Endothelial cell of umbilical vein (primary cell): ENCODE data around the gene GRIN3A. TPM values are rescaled to one million over a fixed set of nuclear protein-coding genes. Genes with fewer than 3 reads are reported as not detected.

Experiments used
- BruUV-seq: library from RNA; stranded (reverse); fragments of 400-500 nt; replicated peaks from 2 replicates; lab custom pipeline; 2021; lab: Mats Ljungman, UMichigan
- CTCF ChIA-PET: fragments of 300-600, 350-600 bp; sonication (Branson Sonifier 250); formaldehyde crosslinking; loops from one replicate; lab custom pipeline; 2021; ENCODE audit warnings: antibody characterized with exemption, inconsistent platforms; lab: Charles Lee
- POLR2A ChIA-PET: fragments of 300-600, 350-600 bp; sonication (Branson Sonifier 250); formaldehyde crosslinking; loops from one replicate; lab custom pipeline; 2021; ENCODE audit warnings: antibody characterized with exemption, inconsistent platforms; lab: Charles Lee
- DNase-seq: peaks from one replicate; pipeline ENCODE4 v3.0.0-alpha.2; 2011; ENCODE audit warnings: low read depth, low spot score
- FAIRE-seq: peaks from 2 replicates; lab custom pipeline; 2011; peaks lifted over from hg19 to GRCh38; lab: Jason Lieb, UNC
- H2AFZ ChIP-seq: 2 replicates; pipeline ENCODE4 v1.6.0; 2012; ENCODE audit warnings: low read depth, low read length, control low read depth, inconsistent platforms
- H3K27ac ChIP-seq: 2 replicates; pipeline ENCODE4 v1.5.1; 2011; ENCODE audit warnings: low read depth, mild to moderate bottlenecking, control low read depth, low read length, moderate library complexity; ENCODE audit not compliant: insufficient read depth
- H3K27me3 ChIP-seq, 2 experiments: 2 replicates each; pipeline versions ENCODE4 v1.6.0 to v1.6.1; 2011; ENCODE audit warnings: low read length in 2 of 2, mixed read lengths in 1 of 2; ENCODE audit not compliant: control insufficient read depth in 2 of 2, insufficient read depth in 2 of 2
- H3K36me3 ChIP-seq, 2 experiments: 2 replicates in 1 of 2; 3 replicates in 1 of 2; pipeline ENCODE4 v1.5.1; 2011; ENCODE audit warnings: low read length in 2 of 2, mild to moderate bottlenecking in 1 of 2, moderate library complexity in 1 of 2; ENCODE audit not compliant: control insufficient read depth in 2 of 2, insufficient read depth in 2 of 2; ENCODE audit errors: extremely low read depth in 1 of 2
- H3K4me1 ChIP-seq: 3 replicates; pipeline ENCODE4 v1.5.1; 2011; ENCODE audit warnings: mild to moderate bottlenecking, low read length; ENCODE audit not compliant: control insufficient read depth, insufficient read depth; ENCODE audit errors: extremely low read depth
- H3K4me2 ChIP-seq: 2 replicates; pipeline ENCODE4 v1.6.1; 2011; ENCODE audit warnings: low read length, control low read depth, mixed read lengths; ENCODE audit not compliant: insufficient read depth
- H3K4me3 ChIP-seq, 3 experiments: fragments of 200-600 bp in 1 of 3; sonication (generic), shearing (Covaris generic) in 1 of 3; replicated peaks in 1 of 3; 2 replicates each; pipeline ENCODE4 v1.5.1; 2011 to 2016; ENCODE audit warnings: control low read depth in 3 of 3, low read length in 3 of 3, mild to moderate bottlenecking in 2 of 3, inconsistent platforms in 1 of 3, low read depth in 1 of 3, moderate library complexity in 1 of 3; ENCODE audit not compliant: insufficient read depth in 1 of 3
- H3K79me2 ChIP-seq: 2 replicates; pipeline ENCODE4 v1.6.0; 2012; ENCODE audit warnings: low read length, inconsistent platforms; ENCODE audit not compliant: control insufficient read depth, insufficient read depth
- H3K9ac ChIP-seq: replicated peaks from 2 replicates; pipeline ENCODE3; 2011; ENCODE audit warnings: low read length, control low read depth; ENCODE audit not compliant: insufficient read depth; ENCODE audit errors: extremely low read depth
- H3K9me1 ChIP-seq: replicated peaks from 3 replicates; pipeline ENCODE4 v1.6.0; 2011; ENCODE audit warnings: mild to moderate bottlenecking, low read length; ENCODE audit not compliant: control insufficient read depth, insufficient read depth; ENCODE audit errors: extremely low read depth
- H3K9me3 ChIP-seq: replicated peaks from 2 replicates; pipeline ENCODE4 v1.5.1; 2012; ENCODE audit warnings: low read length, inconsistent platforms; ENCODE audit not compliant: control insufficient read depth, insufficient read depth
- H4K20me1 ChIP-seq: replicated peaks from 2 replicates; pipeline ENCODE3; 2011; ENCODE audit warnings: mild to moderate bottlenecking, low read length; ENCODE audit not compliant: control insufficient read depth, insufficient read depth; ENCODE audit errors: extremely low read depth
- CTCF ChIP-seq, 2 donors: IDR thresholded peaks; 1 replicate in 1 of 2; 2 replicates in 1 of 2; pipeline ENCODE4 v1.5.1; 2011; ENCODE audit warnings: low read length in 2 of 2, mild to moderate bottlenecking in 2 of 2, moderate library complexity in 2 of 2, control low read depth in 1 of 2, inconsistent platforms in 1 of 2, low read depth in 1 of 2; ENCODE audit not compliant: insufficient read depth in 1 of 2; ENCODE audit errors: extremely low read depth in 1 of 2
- EZH2 ChIP-seq: IDR thresholded peaks from 2 replicates; pipeline ENCODE4 v1.6.1; 2012; ENCODE audit warnings: borderline replicate concordance, low read depth, mild to moderate bottlenecking, moderate library complexity, low read length, inconsistent platforms; ENCODE audit not compliant: severe bottlenecking
- FOS ChIP-seq: IDR thresholded peaks from 2 replicates; pipeline ENCODE4 v1.6.1; 2011; ENCODE audit warnings: mild to moderate bottlenecking, low read length, moderate library complexity, borderline replicate concordance; ENCODE audit not compliant: insufficient read depth
- GATA2 ChIP-seq: IDR thresholded peaks from 2 replicates; pipeline ENCODE4 v1.7.0; 2011; ENCODE audit warnings: low read depth, mild to moderate bottlenecking, moderate library complexity, mixed read lengths, low read length; ENCODE audit not compliant: insufficient read length, insufficient read depth
- JUN ChIP-seq: IDR thresholded peaks from 2 replicates; pipeline ENCODE4 v1.6.1; 2011; ENCODE audit warnings: borderline replicate concordance, low read depth; ENCODE audit not compliant: insufficient read length, insufficient read depth
- MYC ChIP-seq: IDR thresholded peaks from one replicate; pipeline ENCODE4 v1.6.1; 2011; ENCODE audit warnings: mild to moderate bottlenecking, low read depth, low read length
- POLR2A ChIP-seq: IDR thresholded peaks from 2 replicates; pipeline ENCODE4 v1.6.1; 2012; ENCODE audit warnings: low read depth, mild to moderate bottlenecking, control low read depth, low read length
- dilution Hi-C: fragments of 300-500 bp; cut with MboI; formaldehyde crosslinking; loops from one replicate; pipeline ENCODE4 v1.15.0; 2019; ENCODE audit warnings: low sequenced_read_pairs; ENCODE audit not compliant: extremely low pct_ligation_motif_present
- intact Hi-C: fragments of 100-400 bp; cut with micrococcal nuclease; formaldehyde crosslinking; loops from one replicate; pipeline ENCODE4 v1.10.0; 2022
- polyA plus RNA-seq, 4 experiments: library from polyadenylated mRNA; depleted of rRNA in 3 of 4; stranded (reverse) in 3 of 4; unstranded in 1 of 4; fragments of >200 nt; gene quantifications; 2 replicates each; pipeline versions ENCODE4 v1.2.1 to v1.2.3, GENCODE V29; 2011 to 2012; ENCODE audit warnings: missing spikeins in 1 of 4
- total RNA-seq: library from RNA; stranded (reverse); gene quantifications from 2 replicates; pipeline ENCODE4 v1.2.3, GENCODE V29; 2021

The GRIN3A gene
- total and polyA plus RNA-seq, 2 donors (not counting 3 experiments of a cell fraction or from before 2014, with no cell fraction given), result not detected

GRCh38 chr9:101543098-101543735, 195.2 kb downstream of the GRIN3A start:
- peaks cover 2 to 17% of the 10 kb centered on the region in 2 experiments for H3K36me3 ChIP-seq
- FAIRE-seq, result no peak
- CTCF ChIA-PET, result no interaction called here

More at GRCh38 chr9:101543098-101543735, 195.2 kb downstream of the GRIN3A start:
- no peaks in the 10 kb centered on the region for H3K4me1 ChIP-seq
- H3K27ac ChIP-seq, result no peak overlapping the region
- no peaks in the 10 kb centered on the region for H3K9me1 ChIP-seq
- H3K9ac ChIP-seq, result no peak overlapping the region
- TF ChIP-seq EZH2 (no peak), CTCF (IDR thresholded peaks at IDR 0.05; ENCODE audit: extremely low read depth in 1 of 2, insufficient read depth in 1 of 2, low read depth in 1 of 2, low read length in 2 of 2) (no peak), FOS (no peak), JUN (no peak), GATA2 (no peak), MYC (no peak), POLR2A (no peak)
- POLR2A ChIA-PET, result no interaction called here
- no peaks in the 10 kb centered on the region for H4K20me1 ChIP-seq
- BruUV-seq, result no TSS peak
- dilution Hi-C loops (no loop called here), intact Hi-C loops (no loop called here)
- no peak for DNase-seq
- no peaks in the 10 kb centered on the region for H3K9me3 ChIP-seq
- no peaks in the 10 kb centered on the region for H3K27me3 ChIP-seq
- H3K4me3 ChIP-seq, result no peak overlapping the region
- no peak overlapping the region for H3K4me2 ChIP-seq
- H3K79me2 ChIP-seq, result no peaks in the 10 kb centered on the region
- no peak overlapping the region for H2AFZ ChIP-seq
